Measurements from ENCODE around the gene TECPR2. TPM values are rescaled to one million over a fixed set of nuclear protein-coding genes. Genes with fewer than 3 reads are reported as not detected.

Gene TECPR2
- total and polyA plus RNA-seq, 10 of the 15 experiments (the other 5 are each of a cell fraction or from before 2014, with no cell fraction given), result 0.15 to 10.0 (median 3.0) TPM

GRCh38 chr14:102514987-102515733, 152.4 kb downstream of the TECPR2 start:
- H3K27ac ChIP-seq (ENCODE audit: control insufficient read depth, insufficient read depth), result no peak overlapping the region
- H3K4me3 ChIP-seq, result no peak overlapping the region
- H3K79me2 ChIP-seq (ENCODE audit: control insufficient read depth, insufficient read depth, low read length), result no peaks in the 10 kb centered on the region
- DNase-seq (ENCODE audit: low read depth, low spot score) (no peak), FAIRE-seq (no peak), ATAC-seq (no peak)
- ChIA-PET RAD21 (ENCODE audit: unreplicated experiment) (interaction anchor here (1.2 to 2.3 kb wide), 2 partner anchors 77 to 198 kb away, joined by 4 to 20 read pairs; no protein-coding TSS in a partner anchor), CTCF (interaction anchor here (0.7 to 3.0 kb wide), 7 partner anchors 22 to 197 kb away, joined by 3 to 59 read pairs (median 4); no protein-coding TSS in a partner anchor), SMC1A (ENCODE audit: uncharacterized antibody, unreplicated experiment) (interaction anchor here (1.7 to 2.7 kb wide), 2 partner anchors 76 to 79 kb away, joined by 7 to 20 read pairs; no protein-coding TSS in a partner anchor), POLR2A (no interaction called here)
- intact Hi-C loops (cut with micrococcal nuclease; ENCODE audit: unreplicated experiment) (loop anchor here (5.0 to 10.0 kb wide), 2 partner anchors 198 to 550 kb away; partner anchors contain the start of genes DYNC1H1 and ZNF839), in situ Hi-C loops (cut with MboI) (loop anchor here (5.0 to 10.0 kb wide), 2 partner anchors 73 to 550 kb away; partner anchors contain the start of gene DYNC1H1)
- H4K20me1 ChIP-seq (ENCODE audit: control insufficient read depth, insufficient read depth), result no peaks in the 10 kb centered on the region
- no peaks in the 10 kb centered on the region for H3K36me3 ChIP-seq (ENCODE audit: control insufficient read depth in 2 of 2, insufficient read depth in 2 of 2, low read length in 1 of 2)
- H2AFZ ChIP-seq (ENCODE audit: control insufficient read depth, low read depth, low read length), result no peak overlapping the region
- peaks cover 0 to 2% of the 10 kb centered on the region in 2 experiments; a peak in 1 of 4 replicates for H3K27me3 ChIP-seq (replicated peaks in 1 of 2; ENCODE audit: control insufficient read depth in 2 of 2, insufficient read depth in 2 of 2, low read length in 1 of 2)
- no peak overlapping the region for H3K9ac ChIP-seq (ENCODE audit: control insufficient read depth, insufficient read depth, low read length)
- H3K4me1 ChIP-seq (ENCODE audit: control insufficient read depth, insufficient read depth, low read length), result peaks cover 8% of the 10 kb centered on the region
- TF ChIP-seq JUNB (IDR thresholded peaks at IDR 0.05) (no peak), ZNF207 (IDR thresholded peaks at IDR 0.05; ENCODE audit: borderline replicate concordance) (no peak), SMC3 (IDR thresholded peaks at IDR 0.05; ENCODE audit: borderline replicate concordance, low read length) (no peak), MYC (IDR thresholded peaks at IDR 0.05; ENCODE audit: insufficient read depth, insufficient read length, insufficient replicate concordance, low read length, severe bottlenecking) (no peak), PML (IDR thresholded peaks at IDR 0.05; ENCODE audit: low read length) (no peak), POLR2AphosphoS5 (IDR thresholded peaks at IDR 0.05; ENCODE audit: low read length) (no peak), SRF (IDR thresholded peaks at IDR 0.05; ENCODE audit: low read depth in 2 of 2, low read length in 2 of 2) (no peak), TAF1 (IDR thresholded peaks at IDR 0.05; ENCODE audit: borderline replicate concordance, low read depth, low read length) (no peak), SREBF2 (IDR thresholded peaks at IDR 0.05; ENCODE audit: low read length) (no peak), SREBF1 (IDR thresholded peaks at IDR 0.05; ENCODE audit: low read length) (no peak), CEBPB (IDR thresholded peaks at IDR 0.05; ENCODE audit: borderline replicate concordance in 1 of 2, low read depth in 2 of 2, low read length in 2 of 2) (no peak)
- WGBS (ENCODE audit: insufficient coverage, insufficient replicate concordance, low lambda C conversion rate, missing lambda C conversion rate), result 62% methylated on average over 12 of the region's 12 CpGs
- no TSS peak for BruUV-seq (replicated peaks)
- no peak overlapping the region for H3K4me2 ChIP-seq (ENCODE audit: control insufficient read depth, insufficient read depth)
- H3K9me3 ChIP-seq (replicated peaks; ENCODE audit: control insufficient read depth, insufficient read depth, low read length), result no peaks in the 10 kb centered on the region

Measured in GM12878 (cell line).